Lower leg skin (tissue), 3 donors: ENCODE results near the gene SMPD1.

ENCODE experiments used
- CTCF ChIP-seq, 3 donors: fragments of 450-650 bp; IDR thresholded peaks; one replicate each; pipeline ENCODE4 v1.5.1; 2016; ENCODE audit warnings: antibody characterized with exemption in 3 of 3, mild to moderate bottlenecking in 3 of 3, moderate library complexity in 2 of 3
- POLR2A ChIP-seq, 2 donors: fragments of 450-650 bp; IDR thresholded peaks; one replicate each; pipeline ENCODE4 v1.6.1; 2016 to 2017; ENCODE audit warnings: antibody characterized with exemption in 2 of 2, mild to moderate bottlenecking in 1 of 2, moderate library complexity in 1 of 2

- TF ChIP-seq CTCF (IDR thresholded peaks at IDR 0.05) (no peak), POLR2A (IDR thresholded peaks at IDR 0.05) (no peak)
Measured at GRCh38 chr11:6402561-6402981, 12.3 kb downstream of the SMPD1 start.
